ENCODE results near the gene VSIR. TPM values are rescaled to one million over a fixed set of nuclear protein-coding genes. Genes with fewer than 3 reads are reported as not detected.

Gene VSIR
- total RNA-seq, 1 experiment from 2014 or later: 28.8 TPM

DNA sequence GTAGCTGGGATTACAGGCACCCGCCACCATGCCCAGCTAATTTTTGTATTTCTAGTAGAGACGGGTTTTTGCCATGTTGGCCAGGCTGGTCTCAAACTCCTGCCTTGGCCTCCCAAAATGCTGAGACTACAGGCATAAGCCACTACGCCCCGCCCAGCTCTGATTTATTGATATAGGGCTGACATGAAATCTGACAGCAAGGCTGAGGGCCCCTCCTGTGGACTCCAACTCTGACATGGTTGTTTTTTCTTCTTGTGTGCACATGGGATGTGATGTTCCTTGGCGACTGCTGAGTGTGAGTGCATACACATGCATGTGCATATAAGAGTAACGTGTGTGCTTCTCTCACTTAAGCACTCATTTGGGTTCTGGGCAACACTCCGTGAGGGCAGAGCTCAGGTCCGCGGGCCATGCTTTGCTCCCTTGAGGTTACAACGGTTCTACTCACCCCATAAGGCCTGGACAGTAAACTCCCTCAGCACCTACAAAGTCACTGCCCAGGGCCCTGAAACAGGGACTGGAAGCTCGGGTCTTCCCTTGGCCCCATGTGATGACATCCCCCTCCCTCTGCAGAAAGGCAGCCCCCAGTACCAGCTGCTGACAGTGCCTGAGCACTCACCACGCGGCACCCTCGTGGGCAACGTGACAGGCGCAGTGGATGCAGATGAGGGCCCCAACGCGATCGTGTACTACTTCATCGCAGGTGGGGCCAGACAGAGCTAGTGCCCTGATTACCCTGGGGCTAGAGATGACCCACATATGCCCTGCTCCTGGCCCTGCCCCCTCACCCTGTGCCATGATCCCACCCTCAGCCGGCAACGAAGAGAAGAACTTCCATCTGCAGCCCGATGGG, 33.6 kb upstream of the VSIR start:
- no peak for DNase-seq (ENCODE audit: low spot score)

DNA sequence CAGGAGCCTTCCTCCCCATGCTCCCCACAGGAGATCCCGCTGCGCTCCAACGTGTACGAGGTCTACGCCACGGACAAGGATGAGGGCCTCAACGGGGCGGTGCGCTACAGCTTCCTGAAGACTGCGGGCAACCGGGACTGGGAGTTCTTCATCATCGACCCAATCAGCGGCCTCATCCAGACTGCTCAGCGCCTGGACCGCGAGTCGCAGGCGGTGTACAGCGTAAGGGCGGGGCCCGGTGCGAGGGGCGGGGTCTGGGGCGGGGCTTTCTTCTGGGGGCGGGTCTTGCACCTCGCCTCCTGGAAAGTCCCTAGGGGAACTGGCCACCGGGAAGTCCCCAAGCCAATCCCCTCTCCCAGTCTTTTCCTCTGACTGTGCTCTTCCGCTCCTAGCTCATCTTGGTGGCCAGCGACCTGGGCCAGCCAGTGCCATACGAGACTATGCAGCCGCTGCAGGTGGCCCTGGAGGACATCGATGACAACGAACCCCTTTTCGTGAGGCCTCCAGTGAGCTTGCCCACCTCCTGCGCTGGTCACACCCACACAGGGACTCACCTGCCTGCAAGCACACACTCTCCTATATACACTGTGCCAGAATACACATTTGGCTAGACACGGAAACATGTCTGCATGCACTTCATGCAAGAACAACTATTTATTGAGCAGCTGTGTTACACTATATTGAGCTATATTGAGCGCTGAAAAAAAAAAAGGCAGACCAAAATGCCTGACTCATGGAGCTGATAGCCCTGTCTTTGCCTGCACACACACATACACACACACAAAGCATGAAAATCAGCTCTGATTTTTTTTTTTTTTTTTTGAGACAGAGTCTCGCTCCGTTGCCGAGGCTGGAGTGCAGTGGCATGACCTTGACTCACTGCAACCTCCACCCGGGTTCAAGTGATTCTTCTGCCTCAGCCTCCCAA, 32.7 kb upstream of the VSIR start:
- no peak for DNase-seq (ENCODE audit: low spot score)

DNA sequence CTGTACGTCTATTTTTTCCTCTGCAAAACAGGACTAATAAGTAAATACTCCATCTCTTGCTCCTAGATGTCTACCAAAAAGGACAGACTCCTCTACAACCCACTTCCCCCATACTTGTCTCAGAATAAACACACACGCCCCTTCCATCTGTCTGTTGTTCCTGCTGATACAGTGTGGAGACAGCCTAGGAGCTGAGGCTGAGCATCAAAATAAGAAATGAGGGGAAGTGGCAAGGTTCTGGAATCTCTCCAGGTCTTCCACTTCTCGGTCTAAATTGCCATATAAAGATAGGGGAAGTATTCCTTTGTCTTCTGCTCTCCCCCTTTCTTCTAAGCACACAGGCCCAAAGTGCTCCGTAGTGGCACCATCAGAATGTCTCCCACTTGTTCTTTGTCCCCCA, 30.8 kb upstream of the VSIR start:
- DNase-seq (ENCODE audit: low spot score): no peak

DNA sequence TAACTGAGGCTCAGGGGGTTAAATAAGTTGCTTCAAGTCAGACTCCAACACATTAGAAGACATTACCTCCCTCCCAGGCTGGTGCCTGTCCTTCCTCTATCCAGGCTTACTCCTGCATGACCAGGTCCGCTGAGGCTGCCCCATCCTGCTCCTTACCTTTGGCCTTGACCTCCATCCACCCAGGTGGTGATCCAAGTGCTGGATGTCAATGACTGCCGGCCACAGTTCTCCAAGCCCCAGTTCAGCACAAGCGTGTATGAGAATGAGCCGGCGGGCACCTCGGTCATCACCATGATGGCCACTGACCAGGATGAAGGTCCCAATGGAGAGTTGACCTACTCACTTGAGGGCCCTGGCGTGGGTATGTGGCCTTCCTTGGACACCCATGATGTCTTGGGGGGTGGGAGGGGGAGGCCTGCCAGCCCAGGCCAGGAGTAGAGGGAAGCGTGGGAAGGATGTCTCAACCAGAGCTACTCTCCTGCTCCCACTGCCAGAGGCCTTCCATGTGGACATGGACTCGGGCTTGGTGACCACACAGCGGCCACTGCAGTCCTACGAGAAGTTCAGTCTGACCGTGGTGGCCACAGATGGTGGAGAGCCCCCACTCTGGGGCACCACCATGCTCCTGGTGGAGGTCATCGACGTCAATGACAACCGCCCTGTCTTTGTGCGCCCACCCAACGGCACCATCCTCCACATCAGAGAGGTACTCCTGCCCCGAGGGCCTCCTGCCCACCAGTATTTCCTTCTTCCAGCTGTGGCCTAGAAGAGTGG, 29.6 kb upstream of the VSIR start:
- DNase-seq (ENCODE audit: low spot score): no peak

DNA sequence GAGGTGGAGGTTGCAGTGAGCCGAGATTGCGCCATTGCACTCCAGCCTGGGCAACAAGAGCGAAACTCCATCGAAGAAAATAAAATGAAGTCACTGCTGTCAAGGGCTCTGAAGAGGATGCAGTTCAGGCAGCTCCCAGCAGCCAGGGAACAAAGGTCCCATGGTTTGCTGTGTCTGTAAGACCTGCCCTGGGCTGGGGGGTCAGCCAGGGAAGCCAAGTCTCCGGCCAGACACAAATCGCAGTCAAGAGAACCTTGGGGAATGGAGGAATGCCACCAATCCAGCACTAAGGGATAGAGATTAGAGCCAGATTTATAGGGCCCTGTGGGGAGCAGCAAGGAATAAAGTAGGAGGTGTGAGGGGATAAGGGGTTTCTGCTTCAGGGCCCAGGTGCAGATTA, 28.9 kb upstream of the VSIR start:
- DNase-seq (ENCODE audit: low spot score): no peak

DNA sequence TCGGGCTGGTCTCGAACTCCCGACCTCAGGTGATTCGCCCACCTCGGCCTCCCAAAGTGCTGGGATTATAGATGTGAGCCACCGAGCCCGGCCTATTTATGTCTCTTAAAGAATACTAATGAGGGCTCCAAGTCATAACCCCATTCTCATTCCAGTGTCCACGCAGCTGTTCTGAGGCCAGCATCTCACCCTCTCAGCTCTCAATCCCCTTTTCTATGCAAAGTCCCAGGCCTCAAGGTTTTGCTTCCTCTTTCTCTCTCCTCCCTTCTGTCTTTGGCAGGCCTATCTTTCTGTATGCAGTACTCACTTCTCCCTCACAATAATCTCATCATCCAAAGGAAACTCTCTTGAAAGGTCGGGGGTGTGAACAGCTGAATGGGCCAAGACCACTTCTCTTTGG, 28.0 kb upstream of the VSIR start:
- DNase-seq (ENCODE audit: low spot score): no peak

DNA sequence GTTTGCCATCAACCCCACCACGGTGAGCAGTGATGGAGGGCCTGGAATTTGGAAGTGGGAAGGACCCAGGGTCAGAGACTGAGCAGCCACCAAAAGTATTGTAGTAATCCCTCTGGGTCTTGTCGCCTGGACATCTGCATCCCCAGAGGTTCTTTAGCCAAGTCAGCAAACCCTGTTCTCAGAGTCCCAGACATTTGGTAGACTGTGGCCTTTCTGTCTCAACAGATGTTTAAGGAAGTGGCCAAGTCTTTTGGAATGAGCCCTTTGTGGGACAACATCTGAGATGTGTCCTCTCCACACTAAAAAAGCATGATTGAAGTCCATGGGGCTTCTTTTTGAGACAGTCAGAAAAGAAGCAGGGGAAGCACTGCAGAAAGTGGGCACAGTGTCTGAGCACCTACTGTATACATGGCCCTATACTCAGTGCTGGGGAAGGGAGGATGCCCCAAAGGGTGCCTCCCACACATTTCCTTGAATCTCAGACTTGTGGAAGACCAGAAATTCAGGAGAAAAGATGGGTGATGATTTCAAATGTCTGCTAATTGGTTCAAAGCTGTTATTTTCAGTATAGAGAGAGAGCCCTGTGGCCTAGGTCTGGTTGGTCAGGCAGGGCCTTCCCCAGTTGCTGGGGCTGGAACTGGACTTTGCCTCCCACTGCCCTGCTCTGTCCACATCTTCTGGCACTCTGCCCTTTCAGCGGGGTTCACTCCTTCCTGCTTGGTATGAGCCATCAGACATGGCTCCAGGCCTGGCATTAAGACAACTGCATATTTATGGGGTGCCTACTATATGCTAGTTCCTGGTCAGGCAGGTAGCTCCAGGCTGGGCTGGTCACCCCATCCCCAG, 26.5 kb upstream of the VSIR start:
- peak; percentile 46 for DNase-seq (ENCODE audit: low spot score)

DNA sequence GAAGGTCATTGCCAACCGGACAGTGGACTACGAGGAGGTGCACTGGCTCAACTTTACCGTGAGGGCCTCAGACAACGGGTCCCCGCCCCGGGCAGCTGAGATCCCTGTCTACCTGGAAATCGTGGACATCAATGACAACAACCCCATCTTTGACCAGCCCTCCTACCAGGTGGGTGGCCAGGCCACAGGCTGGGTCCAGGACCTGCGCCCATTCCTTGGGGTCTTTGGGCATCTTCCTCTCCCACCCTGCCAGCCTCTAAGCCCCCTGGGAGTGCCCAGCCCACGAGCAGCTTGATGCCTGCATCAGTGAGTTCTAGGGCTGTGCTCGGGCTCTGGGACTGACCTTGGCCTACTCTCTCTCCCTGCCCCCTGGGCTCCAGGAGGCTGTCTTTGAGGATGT, 25.8 kb upstream of the VSIR start:
- no peak for DNase-seq (ENCODE audit: low spot score)

DNA sequence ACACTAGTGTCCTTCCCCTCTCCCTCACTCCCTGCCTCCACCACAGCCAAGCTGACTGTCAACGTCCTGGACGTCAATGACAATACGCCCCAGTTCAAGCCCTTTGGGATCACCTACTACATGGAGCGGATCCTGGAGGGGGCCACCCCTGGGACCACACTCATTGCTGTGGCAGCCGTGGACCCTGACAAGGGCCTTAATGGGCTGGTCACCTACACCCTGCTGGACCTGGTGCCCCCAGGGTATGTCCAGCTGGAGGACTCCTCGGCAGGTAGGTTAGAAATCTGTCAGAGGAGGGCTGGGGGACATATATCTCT, 24.9 kb upstream of the VSIR start:
- no peak for DNase-seq (ENCODE audit: low spot score)

DNA sequence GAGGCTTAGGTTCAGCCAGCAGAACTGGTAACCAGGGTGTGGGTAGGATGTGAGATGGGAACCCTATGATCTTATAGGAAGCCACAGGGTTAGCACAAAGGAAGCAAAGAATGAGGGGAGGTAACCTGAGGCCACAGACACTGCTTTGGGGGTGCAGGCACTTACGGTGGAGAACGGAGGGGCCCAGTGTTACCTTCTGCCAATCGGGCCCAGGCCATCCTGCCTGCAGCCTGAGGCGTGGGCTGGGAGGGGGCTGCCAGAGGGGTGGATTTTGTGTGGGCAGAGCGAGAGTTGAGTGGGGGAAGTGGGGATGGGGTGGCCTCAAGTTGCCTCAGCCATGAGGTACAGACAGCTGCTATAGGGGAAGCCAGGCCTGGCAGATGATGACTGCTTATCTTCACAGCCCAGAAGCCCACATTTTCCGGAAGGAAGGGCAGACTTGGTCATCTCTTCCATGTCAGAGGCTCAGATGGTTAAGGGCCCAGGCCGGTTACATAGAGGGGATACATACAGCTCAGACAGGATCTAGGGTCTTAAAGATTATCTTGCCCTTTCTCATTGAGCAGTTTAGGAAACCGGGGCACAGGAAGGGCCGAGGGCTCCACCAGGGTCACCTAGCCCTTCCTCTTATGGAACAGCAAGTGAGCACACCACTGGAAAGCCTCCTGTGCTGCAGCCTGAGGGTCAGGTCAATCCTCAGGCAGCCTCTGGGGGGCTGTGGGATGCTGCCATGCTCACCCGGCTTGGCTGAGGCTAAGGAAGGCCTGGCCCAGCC, 24.4 kb upstream of the VSIR start:
- DNase-seq (ENCODE audit: low spot score): no peak

DNA sequence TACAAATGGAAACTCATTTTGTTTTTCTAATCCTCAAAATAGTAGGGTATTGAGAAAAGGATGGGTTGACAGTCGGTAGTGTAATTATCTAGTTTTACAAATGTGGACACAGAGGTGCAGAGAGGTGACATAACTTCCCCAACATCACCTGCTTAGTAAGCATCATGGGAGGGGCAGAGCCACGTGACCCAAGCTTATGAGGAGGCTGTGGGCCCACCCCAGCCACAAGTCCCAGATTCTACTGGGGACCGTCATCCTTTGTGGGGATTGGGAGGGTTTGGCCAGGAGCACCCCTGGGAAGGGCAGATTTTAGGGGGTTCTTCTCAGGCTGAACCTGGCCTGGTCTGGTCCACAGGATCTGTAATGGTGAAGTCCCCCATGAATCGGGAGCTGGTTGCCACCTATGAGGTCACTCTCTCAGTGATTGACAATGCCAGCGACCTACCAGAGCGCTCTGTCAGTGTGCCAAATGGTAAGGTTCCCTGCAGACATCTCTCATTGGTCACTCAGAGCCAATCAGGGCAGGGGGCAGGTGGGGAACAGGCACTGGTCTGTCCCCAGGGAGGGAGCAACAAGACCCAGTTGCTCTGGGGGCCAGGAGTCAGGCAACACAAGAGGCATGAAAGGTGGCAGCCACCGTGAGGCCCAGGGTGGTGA, 23.6 kb upstream of the VSIR start:
- DNase-seq (ENCODE audit: low spot score): no peak

DNA sequence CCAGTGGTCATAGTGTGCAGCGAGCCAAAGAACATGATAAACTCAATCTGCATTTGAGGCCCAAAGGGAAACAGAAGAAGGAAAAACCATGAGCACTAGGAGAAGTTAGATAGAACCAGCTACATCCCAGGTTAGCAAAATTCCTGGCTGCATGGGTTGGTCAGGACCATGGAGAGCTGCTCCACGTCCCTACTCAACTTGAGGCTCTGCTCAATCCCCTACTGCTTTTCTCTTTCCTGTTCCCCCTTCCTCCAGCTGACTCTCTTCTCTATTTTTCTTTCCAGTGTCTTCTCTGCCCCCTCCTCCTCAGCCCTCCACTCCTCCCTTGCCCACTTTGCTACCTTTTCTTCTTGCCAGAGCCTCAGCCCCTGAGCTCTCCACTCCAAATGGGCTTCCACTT, 21.9 kb upstream of the VSIR start:
- DNase-seq (ENCODE audit: low spot score): peak; percentile 48

DNA sequence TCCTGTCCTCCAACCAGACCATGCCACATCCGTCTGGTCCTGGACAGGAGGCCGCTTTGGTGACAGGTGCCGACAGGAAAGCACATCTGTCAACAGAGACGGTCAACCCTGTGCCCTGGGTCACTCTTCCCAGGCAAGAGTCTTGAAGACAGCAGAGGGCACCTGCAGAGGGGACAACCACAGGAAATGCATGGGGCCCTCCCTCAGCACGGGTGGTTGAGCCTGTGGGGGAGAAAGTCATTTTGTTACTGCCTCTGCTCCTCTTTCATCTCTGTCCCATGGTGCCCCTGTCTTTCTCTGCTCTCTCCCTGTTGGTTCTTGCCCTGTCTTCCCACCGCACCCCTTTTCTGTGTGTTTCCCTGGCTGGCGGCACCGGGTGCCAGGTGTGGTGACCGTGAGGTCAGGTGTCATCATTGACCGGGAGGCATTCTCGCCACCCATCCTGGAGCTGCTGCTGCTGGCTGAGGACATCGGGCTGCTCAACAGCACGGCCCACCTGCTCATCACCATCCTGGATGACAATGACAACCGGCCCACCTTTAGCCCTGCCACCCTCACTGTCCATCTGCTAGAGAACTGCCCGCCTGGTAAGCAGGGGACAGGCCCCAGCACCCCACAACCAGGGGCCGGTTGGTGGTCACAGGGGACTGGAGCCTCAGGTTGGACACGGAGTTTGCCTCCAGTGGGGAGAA, 17.6 kb upstream of the VSIR start:
- no peak for DNase-seq (ENCODE audit: low spot score)

DNA sequence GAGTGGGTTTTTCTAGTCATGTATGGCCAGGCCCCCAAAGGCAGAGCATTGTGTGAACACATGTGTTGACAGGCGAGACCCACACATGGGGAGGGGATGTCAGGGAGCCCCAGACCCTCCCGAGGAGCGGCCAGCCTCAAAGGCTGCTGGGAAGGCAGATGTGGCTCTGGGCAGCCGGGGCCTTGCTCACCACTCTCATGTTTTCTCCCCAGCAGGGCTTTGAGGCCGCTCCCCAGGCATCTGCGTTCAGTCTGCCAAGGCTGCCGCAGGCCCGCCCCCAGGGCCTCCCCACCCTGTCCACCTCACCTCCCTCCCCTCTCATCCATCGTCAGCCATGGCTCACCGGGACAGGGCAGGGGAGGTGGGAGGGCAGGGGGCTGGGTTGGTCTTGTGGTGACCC, 16.6 kb upstream of the VSIR start:
- DNase-seq (ENCODE audit: low spot score): no peak

DNA sequence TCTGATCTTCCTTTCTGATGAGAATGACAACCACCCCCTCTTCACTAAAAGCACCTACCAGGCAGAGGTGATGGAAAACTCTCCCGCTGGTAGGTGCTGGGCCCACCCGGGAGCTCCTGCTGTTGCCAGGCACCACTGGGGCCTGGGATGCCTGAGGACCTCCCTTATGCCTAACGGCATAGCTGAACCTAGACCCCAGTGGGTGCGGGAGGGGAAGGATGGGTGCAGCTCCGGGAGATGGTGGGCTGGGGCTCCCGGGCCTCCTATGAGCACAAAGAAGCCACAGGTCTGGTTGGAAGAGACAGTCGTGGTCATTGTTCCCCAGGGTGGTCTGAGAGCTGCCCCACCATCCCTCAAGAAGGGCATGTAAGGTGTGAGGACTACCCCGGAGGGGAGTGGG, 15.6 kb upstream of the VSIR start:
- no peak for DNase-seq (ENCODE audit: low spot score)

DNA sequence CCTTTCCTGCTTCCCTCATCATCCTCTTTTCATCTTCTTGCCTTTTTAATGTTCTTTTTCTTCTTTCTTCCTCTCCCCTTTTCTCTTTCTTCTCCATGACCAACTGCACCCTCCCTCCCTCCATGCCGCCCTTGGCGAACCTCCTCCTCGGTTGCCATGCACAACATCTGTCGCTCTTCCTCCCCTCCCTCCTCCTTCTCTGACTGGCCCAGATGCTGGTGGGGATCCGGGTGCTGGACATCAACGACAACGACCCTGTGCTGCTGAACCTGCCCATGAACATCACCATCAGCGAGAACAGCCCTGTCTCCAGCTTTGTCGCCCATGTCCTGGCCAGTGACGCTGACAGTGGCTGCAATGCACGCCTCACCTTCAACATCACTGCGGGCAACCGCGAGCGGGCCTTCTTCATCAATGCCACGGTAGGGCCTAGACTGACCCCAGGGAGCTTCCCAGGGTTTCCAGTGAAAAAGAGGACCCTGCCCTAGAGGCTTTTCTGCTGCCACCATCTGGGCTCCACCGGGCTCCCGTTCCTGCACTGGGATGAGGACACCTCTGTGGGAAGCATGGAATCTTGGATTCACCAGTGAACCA, 11.5 kb upstream of the VSIR start:
- DNase-seq (ENCODE audit: low spot score): no peak

DNA sequence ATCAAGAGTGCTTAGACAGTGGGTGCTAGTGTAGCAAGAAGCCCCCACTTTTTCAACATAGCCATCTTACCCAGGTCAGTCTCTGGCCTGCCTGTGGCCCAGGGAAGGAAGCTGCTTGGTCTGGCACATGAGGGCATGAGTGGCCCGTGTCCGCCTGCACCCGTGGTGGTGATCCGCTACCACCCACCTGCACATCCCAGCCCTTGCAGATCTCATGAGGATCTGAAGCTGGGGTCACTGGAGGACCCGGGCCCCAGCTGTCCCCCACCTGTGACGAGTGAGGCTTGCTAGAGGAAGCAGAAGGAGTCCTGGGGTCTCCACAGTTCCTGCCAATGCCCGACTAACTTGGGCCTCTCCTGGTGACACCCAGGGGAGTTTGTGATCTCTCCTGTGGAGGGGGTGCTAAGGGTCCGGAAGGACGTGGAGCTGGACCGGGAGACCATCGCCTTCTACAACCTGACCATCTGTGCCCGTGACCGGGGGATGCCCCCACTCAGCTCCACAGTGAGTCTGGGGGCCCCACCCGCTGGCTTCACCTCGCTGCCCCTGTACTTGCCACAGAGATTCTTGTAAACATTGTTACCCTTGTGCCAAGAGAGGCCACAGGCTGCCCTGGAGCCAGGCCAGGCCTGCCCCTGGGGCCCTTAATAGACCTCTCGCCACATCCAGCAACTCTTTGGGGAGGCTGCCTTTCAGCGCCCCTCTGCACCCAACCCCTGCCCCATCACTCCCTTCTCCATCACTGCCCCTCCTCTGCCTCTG, 10.8 kb upstream of the VSIR start:
- DNase-seq (ENCODE audit: low spot score): no peak

DNA sequence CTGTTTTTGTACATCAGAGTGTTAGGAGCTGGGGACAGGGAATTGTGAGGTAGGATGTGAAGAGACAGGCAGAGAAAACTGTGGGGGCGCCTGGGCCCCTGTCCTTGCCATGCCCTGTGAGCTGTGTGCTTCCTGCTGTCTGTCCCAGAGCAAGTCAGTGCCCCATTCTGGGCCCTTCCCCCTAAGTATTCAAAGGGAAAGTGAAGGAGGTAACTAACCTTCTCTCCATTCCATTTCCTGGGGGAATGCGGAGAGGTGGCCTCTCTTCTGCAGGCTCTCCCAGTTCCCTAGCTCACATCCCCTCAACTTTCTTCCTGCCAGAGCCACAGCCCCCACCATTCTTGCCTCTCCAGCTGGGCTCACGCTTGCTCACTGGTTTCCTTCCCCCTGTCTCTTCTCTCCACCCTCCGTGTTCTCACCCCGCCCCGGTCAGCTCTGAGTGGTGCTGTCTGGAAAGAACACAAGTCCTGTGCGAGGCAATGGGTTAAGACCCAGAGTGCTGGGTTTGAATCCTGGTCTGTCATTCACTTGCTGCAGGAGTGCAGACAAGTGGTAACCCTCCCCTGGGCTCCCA, 9.7 kb upstream of the VSIR start:
- DNase-seq (ENCODE audit: low spot score): no peak
